ENCODE data around the gene FEN1.

FEN1 gene

GRCh38 chr11:61783717-61784505 is 8.8 kb upstream of the FEN1 start:
- Histone ChIP-seq H3K27me3 (replicated peaks) (no peaks in the 10 kb centered on the region), H3K4me3 (ENCODE audit: low read depth, low read length) (no peak overlapping the region), H3K36me3 (replicated peaks) (peaks cover 81% of the 10 kb centered on the region), H3K27ac (peak overlapping the region; percentile 47)
- in situ Hi-C loops (cut with HindIII; ENCODE audit: low pct_ligation_motif_present, low sequenced_read_pairs): no loop called here
- DNase-seq: peak; percentile 70
- no peak for TF ChIP-seq CTCF (IDR thresholded peaks at IDR 0.05; ENCODE audit: low read depth, low read length, missing control alignments)

GRCh38 chr11:61784506-61784805 is 8.3 kb upstream of the FEN1 start:
- peaks cover 84% of the 10 kb centered on the region for H3K36me3 ChIP-seq (replicated peaks)
- in situ Hi-C loops (cut with HindIII; ENCODE audit: low pct_ligation_motif_present, low sequenced_read_pairs): no loop called here
- no peaks in the 10 kb centered on the region for H3K27me3 ChIP-seq (replicated peaks)
- no peak for DNase-seq
- H3K4me3 ChIP-seq (ENCODE audit: low read depth, low read length): no peak overlapping the region
- no peak for TF ChIP-seq CTCF (IDR thresholded peaks at IDR 0.05; ENCODE audit: low read depth, low read length, missing control alignments)
- no peak overlapping the region for H3K27ac ChIP-seq

DNA sequence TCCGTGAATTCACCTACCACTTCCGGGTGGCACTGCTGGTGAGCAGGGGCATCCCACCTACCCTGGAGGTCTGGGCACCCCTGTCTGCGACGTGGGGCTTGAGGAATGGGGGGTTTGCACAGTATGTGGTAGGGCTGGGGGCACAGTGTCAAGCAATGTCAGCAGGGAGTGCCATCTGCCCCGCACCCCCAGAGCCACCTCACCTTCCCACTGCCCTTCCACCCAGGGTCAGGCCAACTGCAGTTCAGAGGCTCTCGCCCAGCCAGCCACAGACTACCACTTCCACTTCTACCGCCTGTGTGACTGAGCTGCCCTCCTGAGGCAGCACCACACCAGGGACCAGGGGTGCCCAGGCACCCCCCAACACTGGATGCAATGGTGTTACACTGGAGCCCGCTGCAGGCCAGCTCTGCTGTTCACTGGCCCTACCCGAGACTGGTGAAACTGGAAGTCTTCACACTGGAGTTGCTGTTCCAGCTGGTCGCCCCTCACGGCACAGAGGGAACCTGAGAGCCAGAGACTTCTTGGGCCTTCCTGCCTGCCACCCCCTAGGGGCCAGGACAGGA is 6.8 kb upstream of the FEN1 start:
- in situ Hi-C loops (cut with HindIII; ENCODE audit: low pct_ligation_motif_present, low sequenced_read_pairs): no loop called here
- Histone ChIP-seq H3K27ac (no peak overlapping the region), H3K27me3 (replicated peaks) (no peaks in the 10 kb centered on the region), H3K4me3 (ENCODE audit: low read depth, low read length) (no peak overlapping the region), H3K36me3 (replicated peaks) (peaks cover 82% of the 10 kb centered on the region)
- DNase-seq: no peak
- TF ChIP-seq CTCF (IDR thresholded peaks at IDR 0.05; ENCODE audit: low read depth, low read length, missing control alignments): no peak

DNA sequence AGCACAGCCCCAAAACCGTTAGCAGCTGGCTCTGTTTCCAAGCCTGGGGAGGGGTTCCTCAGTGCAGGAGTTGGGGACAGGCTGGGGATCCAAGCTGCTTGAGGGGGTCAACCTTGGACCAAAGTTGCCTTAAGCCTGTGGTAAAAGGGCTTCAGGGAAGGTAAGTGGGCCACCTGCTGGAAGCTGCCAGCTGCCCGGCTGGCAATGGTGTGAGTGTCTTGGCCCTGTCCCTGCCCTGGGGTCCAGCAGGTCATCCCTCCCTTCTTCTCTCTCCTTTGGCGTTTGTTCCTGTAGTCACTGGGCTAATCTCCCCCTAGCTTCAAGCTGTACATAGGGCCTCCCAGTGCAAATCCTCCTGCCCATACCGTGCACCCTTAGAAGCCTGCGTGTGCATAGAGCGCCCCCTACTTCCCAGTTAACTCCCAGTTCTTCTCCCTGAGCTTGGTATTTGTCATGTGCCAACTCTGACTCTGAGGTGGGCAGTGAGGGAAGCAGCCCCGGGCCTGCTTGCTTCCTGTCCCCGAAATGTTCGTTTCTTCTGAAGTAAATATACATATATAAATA is 4.7 kb upstream of the FEN1 start:
- TF ChIP-seq CTCF (IDR thresholded peaks at IDR 0.05; ENCODE audit: low read depth, low read length, missing control alignments): peak; percentile 84
- Histone ChIP-seq H3K4me3 (ENCODE audit: low read depth, low read length) (no peak overlapping the region), H3K27ac (no peak overlapping the region), H3K27me3 (replicated peaks) (no peaks in the 10 kb centered on the region), H3K36me3 (replicated peaks) (peaks cover 65% of the 10 kb centered on the region)
- in situ Hi-C loops (cut with HindIII; ENCODE audit: low pct_ligation_motif_present, low sequenced_read_pairs): no loop called here
- peak; percentile 59 for DNase-seq

DNA sequence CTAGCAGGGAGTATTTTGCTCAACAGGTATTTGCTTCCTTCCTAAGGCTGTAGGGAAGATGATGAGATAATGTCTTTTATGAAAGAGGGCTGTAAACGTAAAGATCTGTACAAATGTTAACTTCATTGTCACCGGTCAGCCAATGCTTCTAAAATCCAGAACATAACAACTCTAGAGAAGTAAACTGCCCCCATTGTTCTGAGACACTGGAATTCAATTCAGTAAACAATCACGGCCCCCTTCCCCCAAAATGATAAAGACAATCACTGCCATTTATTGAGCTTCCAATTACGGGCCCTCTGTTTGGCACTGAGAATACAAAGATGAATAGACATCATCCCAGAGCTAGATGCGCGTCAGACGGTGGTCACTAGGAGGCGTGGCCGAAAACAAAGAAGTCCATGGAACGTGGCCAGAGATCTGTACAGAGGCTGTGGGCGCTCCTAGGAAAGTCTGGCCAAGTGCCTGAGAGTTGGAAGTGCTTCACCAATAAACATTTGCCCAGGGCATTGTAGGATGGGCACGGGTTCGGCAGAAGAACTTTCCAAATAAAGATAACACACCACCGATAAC is 888 bp upstream of the FEN1 start:
- Histone ChIP-seq H3K27me3 (replicated peaks) (no peaks in the 10 kb centered on the region), H3K36me3 (replicated peaks) (peaks cover 32% of the 10 kb centered on the region), H3K27ac (peak overlapping the region; percentile 100), H3K4me3 (ENCODE audit: low read depth, low read length) (peak overlapping the region; percentile 86)
- peak; percentile 96 for DNase-seq
- peak; percentile 4 for TF ChIP-seq CTCF (IDR thresholded peaks at IDR 0.05; ENCODE audit: low read depth, low read length, missing control alignments)
- in situ Hi-C loops (cut with HindIII; ENCODE audit: low pct_ligation_motif_present, low sequenced_read_pairs): no loop called here
